ENCODE data around the gene EXOC4.

EXOC4 gene

GRCh38 chr7:133502498-133502897 is 249.6 kb downstream of the EXOC4 start:
- DNase-seq: no peak

- no peak for DNase-seq
Observed at GRCh38 chr7:133502972-133503371, 250.1 kb downstream of the EXOC4 start.

GRCh38 chr7:133504825-133505224 is 251.9 kb downstream of the EXOC4 start:
- DNase-seq: no peak

GRCh38 chr7:133509822-133510221 is 256.9 kb downstream of the EXOC4 start:
- no peak for DNase-seq

- DNase-seq: no peak
Observed at GRCh38 chr7:133510326-133511055, 257.6 kb downstream of the EXOC4 start.

- DNase-seq: no peak
Observed at GRCh38 chr7:133511252-133511651, 258.4 kb downstream of the EXOC4 start.

GRCh38 chr7:133511708-133512107 is 258.8 kb downstream of the EXOC4 start:
- DNase-seq: no peak

- DNase-seq: no peak
Observed at GRCh38 chr7:133512560-133512959, 259.7 kb downstream of the EXOC4 start.

GRCh38 chr7:133513608-133514007 is 260.7 kb downstream of the EXOC4 start:
- DNase-seq: no peak

GRCh38 chr7:133514551-133514950 is 261.7 kb downstream of the EXOC4 start:
- no peak for DNase-seq

- no peak for DNase-seq
Observed at GRCh38 chr7:133517766-133518165, 264.9 kb downstream of the EXOC4 start.

GRCh38 chr7:133518718-133519117 is 265.8 kb downstream of the EXOC4 start:
- no peak for DNase-seq

GRCh38 chr7:133520248-133520647 is 267.4 kb downstream of the EXOC4 start:
- no peak for DNase-seq

GRCh38 chr7:133522501-133522900 is 269.6 kb downstream of the EXOC4 start:
- no peak for DNase-seq

GRCh38 chr7:133528796-133529195 is 275.9 kb downstream of the EXOC4 start:
- DNase-seq: no peak

GRCh38 chr7:133529861-133530260 is 277.0 kb downstream of the EXOC4 start:
- DNase-seq: peak; percentile 7

- DNase-seq: no peak
Observed at GRCh38 chr7:133530682-133531081, 277.8 kb downstream of the EXOC4 start.

GRCh38 chr7:133534816-133535215 is 281.9 kb downstream of the EXOC4 start:
- DNase-seq: no peak

- DNase-seq: peak; percentile 12
Observed at GRCh38 chr7:133535308-133535707, 282.4 kb downstream of the EXOC4 start.

GRCh38 chr7:133536450-133536849 is 283.6 kb downstream of the EXOC4 start:
- no peak for DNase-seq

GRCh38 chr7:133539016-133539415 is 286.1 kb downstream of the EXOC4 start:
- DNase-seq: no peak

GRCh38 chr7:133540096-133540860 is 287.4 kb downstream of the EXOC4 start:
- DNase-seq: no peak

- DNase-seq: no peak
Observed at GRCh38 chr7:133542209-133542780, 289.4 kb downstream of the EXOC4 start.

- no peak for DNase-seq
Observed at GRCh38 chr7:133543657-133544056, 290.8 kb downstream of the EXOC4 start.
